Nucleus accumbens (tissue), 56 donors: ENCODE data around the gene PACS2.

Experiments
- DNase-seq, 56 donors: peaks; one replicate each; lab custom pipeline; 2025; lab: John Stamatoyannopoulos, UW

PACS2 gene

GRCh38 chr14:105394714-105395537 lies 80.4 kb downstream of the PACS2 start:
- no peak for DNase-seq

GRCh38 chr14:105395538-105395854 lies 80.9 kb downstream of the PACS2 start:
- DNase-seq = no peak

DNA sequence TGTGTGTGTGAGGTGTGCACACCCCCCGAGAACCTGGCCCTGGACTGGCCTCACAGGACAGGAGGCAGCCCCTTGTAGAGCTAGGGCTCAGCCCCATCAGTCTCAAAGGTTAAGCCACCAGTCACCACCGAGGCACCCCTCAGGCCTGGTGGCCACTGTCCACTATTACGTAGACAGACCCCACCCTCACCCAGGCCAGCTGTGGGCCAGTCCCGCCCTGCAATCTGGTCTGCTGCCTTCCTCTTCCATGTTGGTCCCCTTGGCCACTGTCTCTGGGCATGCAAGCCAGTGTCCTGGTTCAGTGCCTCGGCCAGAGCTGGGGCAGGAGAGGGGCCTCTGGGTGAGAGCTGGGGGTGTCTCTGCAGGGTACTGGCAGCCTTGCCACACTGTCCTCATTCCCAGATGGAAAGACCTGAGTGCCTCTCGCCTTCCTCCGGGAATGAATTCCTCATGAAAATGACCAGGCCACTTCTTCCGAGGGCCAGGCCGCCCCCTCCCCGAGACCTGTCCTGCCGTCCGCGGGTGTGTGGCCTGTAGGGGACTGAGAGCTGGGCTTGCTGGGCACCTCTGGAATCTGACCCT lies 82.9 kb downstream of the PACS2 start:
- DNase-seq = no peak

- DNase-seq = peak in 53 of 56 donors; percentile 29 to 91 (median 75)
Measured at GRCh38 chr14:105398044-105398725, 83.6 kb downstream of the PACS2 start, which contains the start of gene TEX22. TEX22 (plus strand) TSS chr14:105398538; CDS start chr14:105399341, 803 bp downstream.

DNA sequence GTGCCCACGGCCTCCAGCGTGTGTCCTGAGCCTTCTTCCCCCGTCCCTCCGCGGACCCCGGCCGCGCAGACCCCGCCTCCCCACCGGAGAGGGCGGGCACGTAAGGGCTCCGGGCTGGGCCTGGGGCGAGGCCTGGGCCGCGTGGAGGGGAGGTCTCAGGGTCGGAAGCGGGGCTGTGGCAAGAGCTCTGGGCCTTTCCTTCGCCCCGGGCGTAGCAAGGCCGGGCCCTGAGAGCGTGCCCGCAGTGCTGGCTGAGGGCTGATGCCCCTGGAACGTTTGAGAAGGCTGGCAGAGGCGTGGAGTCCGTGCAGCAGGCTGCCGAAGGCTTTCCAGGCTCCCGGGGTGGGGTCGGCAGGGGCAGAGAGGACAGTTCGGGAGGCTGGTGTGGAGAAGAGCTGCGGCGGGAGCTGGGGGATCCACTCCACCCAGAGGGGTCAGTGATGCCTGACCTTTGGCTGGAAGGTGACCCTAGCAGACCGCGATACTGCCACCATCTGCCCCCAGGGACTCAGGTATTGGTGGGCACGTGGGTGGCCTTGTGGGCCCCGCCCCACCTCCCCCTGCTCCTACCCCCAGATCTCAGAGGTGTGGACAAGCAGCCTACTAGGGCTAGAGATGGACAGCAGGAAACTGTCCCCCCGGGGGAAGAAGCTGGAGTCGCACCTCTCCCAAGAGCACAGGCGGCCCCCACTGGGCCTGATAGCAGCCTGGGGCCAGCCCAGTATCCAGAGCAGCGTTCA lies 84.3 kb downstream of the PACS2 start:
- DNase-seq = no peak

DNA sequence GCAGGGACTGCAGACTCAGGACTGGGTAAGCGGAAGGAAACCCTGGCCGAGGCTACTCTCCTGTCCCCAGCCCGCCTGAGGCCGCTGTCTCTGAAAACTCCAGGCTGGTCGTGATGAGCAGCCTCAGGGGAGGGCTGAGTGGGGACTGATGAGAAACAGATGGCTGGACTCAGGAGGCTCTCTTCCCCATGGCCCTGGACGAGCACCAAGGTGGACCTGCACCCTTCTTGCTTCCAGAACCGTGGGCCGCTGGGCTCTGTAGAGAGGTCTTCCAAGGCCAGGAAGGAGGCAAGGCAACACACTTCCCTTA lies 84.9 kb downstream of the PACS2 start:
- DNase-seq = no peak

GRCh38 chr14:105400016-105400415 lies 85.5 kb downstream of the PACS2 start:
- DNase-seq = no peak

DNA sequence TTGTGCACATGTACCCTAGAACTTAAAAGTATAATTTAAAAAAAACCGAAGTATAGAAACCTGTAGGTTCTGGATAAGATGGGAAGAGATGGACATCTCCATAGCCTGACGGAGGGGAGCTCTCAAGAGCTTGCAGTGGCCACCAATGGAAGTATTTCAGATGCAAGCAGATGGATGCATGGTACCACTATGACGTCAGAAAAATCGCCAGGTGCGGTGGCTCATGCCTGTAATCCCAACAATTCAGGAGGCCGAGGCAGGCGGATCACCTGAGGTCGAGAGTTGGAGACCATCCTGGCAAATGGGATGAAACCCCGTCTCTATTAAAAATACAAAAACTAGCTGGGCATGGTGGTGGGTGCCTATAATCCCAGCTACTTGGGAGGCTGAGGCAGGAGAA lies 87.2 kb downstream of the PACS2 start:
- DNase-seq = no peak

DNA sequence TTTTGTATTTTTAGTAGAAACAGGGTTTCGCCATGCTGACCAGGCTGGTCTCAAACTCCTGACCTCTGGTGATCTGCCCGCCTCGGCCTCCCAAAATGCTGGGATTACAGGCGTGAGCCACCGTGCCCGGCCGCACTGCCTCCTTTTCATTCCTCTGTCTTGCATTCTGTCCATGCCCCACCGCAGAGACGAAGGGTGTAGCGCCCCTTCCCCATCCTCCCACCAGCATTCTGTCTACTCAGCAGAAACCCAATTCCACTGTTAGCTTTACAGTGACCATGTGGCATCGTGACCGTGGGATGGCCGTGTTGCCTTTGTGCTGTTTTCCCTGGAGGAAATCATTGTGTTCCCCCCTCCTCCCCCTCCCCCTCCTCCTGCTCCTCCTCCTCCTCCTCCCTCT lies 94.0 kb downstream of the PACS2 start:
- no peak for DNase-seq

- no peak for DNase-seq
Measured at GRCh38 chr14:105409364-105409763, 94.8 kb downstream of the PACS2 start.

- no peak for DNase-seq
Measured at GRCh38 chr14:105410642-105411016, 96.1 kb downstream of the PACS2 start.

GRCh38 chr14:105411017-105411941 lies 96.7 kb downstream of the PACS2 start:
- peak in 5 of 56 donors; percentile 10 to 52 (median 24) for DNase-seq

- DNase-seq = no peak
Measured at GRCh38 chr14:105411985-105412770, 97.6 kb downstream of the PACS2 start.

- DNase-seq = no peak
Measured at GRCh38 chr14:105412771-105413543, 98.4 kb downstream of the PACS2 start.

GRCh38 chr14:105413544-105413886 lies 99.0 kb downstream of the PACS2 start:
- DNase-seq = peak in 24 of 56 donors; percentile 19 to 75 (median 56)

DNA sequence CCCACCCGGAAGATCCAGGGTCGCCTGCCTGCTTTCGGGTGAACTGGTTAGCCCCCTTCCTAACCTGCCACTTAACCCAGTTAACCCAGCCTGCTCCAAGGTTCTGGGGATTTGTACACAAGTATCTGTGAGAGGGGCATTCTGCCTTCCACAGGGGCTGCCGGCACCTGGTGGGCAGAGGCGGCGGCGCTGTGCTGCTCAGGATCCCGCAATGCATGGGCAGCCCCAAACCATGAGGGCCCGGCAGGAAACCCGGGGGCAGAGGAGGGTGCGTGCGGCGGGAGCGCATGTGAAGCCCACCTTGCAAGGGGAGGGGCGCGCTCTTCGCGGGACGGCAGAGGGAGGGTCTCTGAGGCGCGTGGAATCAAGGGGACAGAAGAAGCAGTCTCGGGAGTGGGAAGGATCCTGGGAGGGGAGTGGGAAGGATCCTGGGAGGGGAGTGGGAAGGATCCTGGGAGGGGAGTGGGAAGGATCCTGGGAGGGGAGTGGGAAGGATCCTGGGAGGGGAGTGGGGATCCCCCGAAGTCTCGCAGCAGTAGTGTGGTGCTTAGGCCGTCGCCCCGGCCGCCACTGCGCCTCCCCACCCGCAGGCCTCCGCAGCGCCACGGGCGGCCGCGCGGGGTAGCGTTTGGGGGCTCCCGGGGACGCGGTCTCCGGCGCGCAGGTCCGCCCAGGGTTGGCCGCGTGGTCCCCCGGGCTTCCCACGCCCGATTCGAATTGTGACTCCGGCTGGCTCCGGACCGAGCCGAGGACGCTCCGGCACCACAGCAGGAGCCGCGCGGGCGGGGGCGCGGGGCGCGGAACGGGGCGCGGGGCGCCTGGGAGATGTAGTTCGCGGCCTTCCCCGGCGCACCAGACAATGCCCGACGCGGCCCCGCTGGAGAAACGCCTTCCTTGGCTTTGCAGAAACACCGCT lies 100.2 kb downstream of the PACS2 start:
- DNase-seq = peak in 48 of 56 donors; percentile 18 to 86 (median 69)
